Calu3 (cell line): ENCODE results near the gene DLGAP1. TPM values are rescaled to one million over a fixed set of nuclear protein-coding genes. Genes with fewer than 3 reads are reported as not detected.

Source experiments
- BruUV-seq: library from RNA; stranded (reverse); fragments of 400-500 nt; replicated peaks from 2 replicates; lab custom pipeline; 2021; lab: Mats Ljungman, UMichigan
- CTCF ChIA-PET: fragments of 300-600 bp; sonication (Branson Sonifier 250); formaldehyde crosslinking; loops from one replicate; lab custom pipeline; 2022; ENCODE audit warnings: antibody characterized with exemption; lab: Charles Lee
- DNase-seq: peaks from one replicate; pipeline ENCODE4 v3.0.0; 2022
- H3K27ac Mint-ChIP-seq: one replicate; pipeline ENCODE4 v1.8.0; 2022; ENCODE audit warnings: mixed read lengths; ENCODE audit not compliant: unreplicated experiment
- H3K27me3 Mint-ChIP-seq: one replicate; pipeline ENCODE4 v1.8.0; 2022; ENCODE audit warnings: mixed read lengths; ENCODE audit not compliant: unreplicated experiment
- H3K36me3 Mint-ChIP-seq: one replicate; pipeline ENCODE4 v1.8.0; 2022; ENCODE audit warnings: mild to moderate bottlenecking, moderate library complexity, mixed read lengths; ENCODE audit not compliant: insufficient read depth, unreplicated experiment
- H3K4me1 Mint-ChIP-seq: one replicate; pipeline ENCODE4 v1.8.0; 2022; ENCODE audit warnings: mild to moderate bottlenecking, low read depth, mixed read lengths; ENCODE audit not compliant: unreplicated experiment
- H3K4me3 Mint-ChIP-seq: one replicate; pipeline ENCODE4 v1.8.0; 2022; ENCODE audit warnings: mild to moderate bottlenecking, low read depth, moderate library complexity, mixed read lengths; ENCODE audit not compliant: unreplicated experiment
- H3K9me3 Mint-ChIP-seq: one replicate; pipeline ENCODE4 v1.8.0; 2022; ENCODE audit warnings: low read depth, mixed read lengths; ENCODE audit not compliant: unreplicated experiment
- CTCF ChIP-seq: fragments of 200-600 bp; IDR thresholded peaks from one replicate; pipeline ENCODE4 v1.8.0; 2022; ENCODE audit warnings: antibody characterized with exemption; ENCODE audit not compliant: unreplicated experiment
- intact Hi-C: fragments of 100-400 bp; cut with micrococcal nuclease; formaldehyde crosslinking; loops from one replicate; pipeline ENCODE4 v1.10.0; 2022; ENCODE audit not compliant: unreplicated experiment
- total RNA-seq: library from RNA; stranded (reverse); gene quantifications from 2 replicates; pipeline ENCODE4 v1.2.3, GENCODE V29; 2022

DLGAP1 gene
- total RNA-seq, 1 experiment from 2014 or later: 9.0 TPM

DNA sequence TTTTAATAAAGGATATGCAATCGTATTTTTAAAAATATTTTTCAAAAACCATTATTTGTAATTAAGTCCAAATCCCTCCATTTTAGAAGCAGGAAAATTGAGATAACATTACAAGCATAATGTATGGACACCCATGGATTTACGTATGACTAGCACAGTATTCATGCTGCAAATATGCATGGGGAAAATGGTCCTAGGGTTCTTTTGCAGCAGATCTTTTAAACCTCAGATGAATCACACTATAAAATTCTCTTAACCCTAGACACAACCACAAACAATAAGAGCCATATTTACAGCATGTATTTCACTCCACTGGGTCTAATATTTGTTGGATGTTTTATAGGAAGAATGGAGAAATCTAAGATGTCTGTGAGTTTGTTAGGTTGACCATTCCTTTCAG, 551.8 kb downstream of the DLGAP1 start:
- no TSS peak for BruUV-seq
- Mint-ChIP-seq H3K27me3 (peaks cover 29% of the 10 kb centered on the region), H3K4me1 (peaks cover 18% of the 10 kb centered on the region), H3K9me3 (no peaks in the 10 kb centered on the region), H3K27ac (no peak overlapping the region), H3K36me3 (no peaks in the 10 kb centered on the region), H3K4me3 (no peak overlapping the region)
- no peak for DNase-seq
- TF ChIP-seq CTCF: no peak
- intact Hi-C loops: no loop called here
- CTCF ChIA-PET: no interaction called here

- Mint-ChIP-seq H3K27ac (no peak overlapping the region), H3K36me3 (no peaks in the 10 kb centered on the region), H3K9me3 (no peaks in the 10 kb centered on the region), H3K4me1 (peaks cover 18% of the 10 kb centered on the region), H3K4me3 (no peak overlapping the region), H3K27me3 (peaks cover 29% of the 10 kb centered on the region)
- intact Hi-C loops: no loop called here
- no peak for TF ChIP-seq CTCF
- no TSS peak for BruUV-seq
- no peak for DNase-seq
- CTCF ChIA-PET: interaction anchor here (1.2 kb wide), 1 partner anchor 41 kb away, joined by 3 read pairs; no protein-coding TSS in a partner anchor
Measured at GRCh38 chr18:3902676-3903075, 552.4 kb downstream of the DLGAP1 start.

- BruUV-seq: no TSS peak
- no peak for DNase-seq
- TF ChIP-seq CTCF: no peak
- intact Hi-C loops: no loop called here
- no peaks in the 10 kb centered on the region for H3K9me3 Mint-ChIP-seq
- H3K4me3 Mint-ChIP-seq: no peak overlapping the region
- peaks cover 29% of the 10 kb centered on the region for H3K27me3 Mint-ChIP-seq
- no peak overlapping the region for H3K27ac Mint-ChIP-seq
- CTCF ChIA-PET: interaction anchor here (1.2 kb wide), 1 partner anchor 42 kb away, joined by 3 read pairs; no protein-coding TSS in a partner anchor
- H3K4me1 Mint-ChIP-seq: peaks cover 18% of the 10 kb centered on the region
- H3K36me3 Mint-ChIP-seq: no peaks in the 10 kb centered on the region
Measured at GRCh38 chr18:3901811-3902210, 553.3 kb downstream of the DLGAP1 start.

DNA sequence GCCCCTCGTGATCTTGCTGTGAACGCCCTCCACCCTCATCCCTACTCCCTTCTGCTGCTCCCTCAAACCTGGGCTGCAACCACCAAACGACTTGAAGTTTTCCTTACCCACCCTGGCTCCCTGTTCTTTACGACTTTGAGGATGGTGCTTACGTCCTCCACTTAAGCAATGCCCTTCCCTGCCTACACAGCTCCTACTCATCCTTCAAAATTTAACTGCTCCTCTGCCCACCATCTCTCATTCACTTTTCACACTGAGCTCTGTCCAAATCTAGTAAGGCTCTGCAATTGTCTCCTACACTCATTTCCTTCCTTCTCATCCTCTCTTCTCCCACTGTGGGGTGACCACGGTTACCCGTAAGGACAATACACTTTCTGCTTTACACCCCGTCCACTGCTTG, 554.1 kb downstream of the DLGAP1 start:
- Mint-ChIP-seq H3K9me3 (no peaks in the 10 kb centered on the region), H3K36me3 (no peaks in the 10 kb centered on the region), H3K27ac (no peak overlapping the region), H3K4me1 (peaks cover 11% of the 10 kb centered on the region), H3K27me3 (peaks cover 29% of the 10 kb centered on the region), H3K4me3 (no peak overlapping the region)
- intact Hi-C loops: no loop called here
- CTCF ChIA-PET: no interaction called here
- DNase-seq: no peak
- no TSS peak for BruUV-seq
- no peak for TF ChIP-seq CTCF
